ENCODE results near the gene CACNA1C. TPM values are rescaled to one million over a fixed set of nuclear protein-coding genes. Genes with fewer than 3 reads are reported as not detected.

CACNA1C gene
- total RNA-seq, result 10 to 100 TPM in 1 of 2 donors, 1 to 10 TPM in 1; 8.1 to 18.2 TPM

- WGBS, result 1% methylated on average over 62 of the region's 90 CpGs
- Histone ChIP-seq H3K27me3 (replicated peaks; ENCODE audit: insufficient read depth) (no peaks in the 10 kb centered on the region), H3K9me3 (no peaks in the 10 kb centered on the region), H3K4me1 (replicated peaks) (peaks cover 7% of the 10 kb centered on the region), H3K4me3 (peak within 1 kb of the TSS; percentile 60 to 70), H3K36me3 (no peaks in the 10 kb centered on the region), H3K27ac (peak within 1 kb of the TSS; percentile 77 to 80)
- peak; percentile 64 for DNase-seq (ENCODE audit: low spot score)
- TF ChIP-seq POLR2AphosphoS5 (IDR thresholded peaks at IDR 0.05), result no peak
- peak in 3 of 4 experiments; percentile 32 to 60 (median 54) for TF ChIP-seq CTCF (IDR thresholded peaks at IDR 0.05)
- peak; percentile 31 for TF ChIP-seq POLR2A (IDR thresholded peaks at IDR 0.05)
- intact Hi-C loops (cut with DNase I), result loop anchor here (2.0 to 10.0 kb wide), 4 partner anchors 48 to 332 kb away; partner anchors contain the start of gene DCP1B
Measured at GRCh38 chr12:2052826-2053678, at the start of gene CACNA1C. Gene CACNA1C (plus strand): TSS chr12:2052987. CDS start chr12:2053563, 576 bp downstream.

- Histone ChIP-seq H3K4me1 (replicated peaks) (no peaks in the 10 kb centered on the region), H3K36me3 (no peaks in the 10 kb centered on the region), H3K4me3 (peak overlapping the region; percentile 71 to 92), H3K27ac (peak overlapping the region; percentile 89 to 92), H3K9me3 (no peaks in the 10 kb centered on the region), H3K27me3 (replicated peaks; ENCODE audit: insufficient read depth) (no peaks in the 10 kb centered on the region)
- no peak for TF ChIP-seq CTCF (IDR thresholded peaks at IDR 0.05)
- TF ChIP-seq POLR2AphosphoS5 (IDR thresholded peaks at IDR 0.05), result no peak
- TF ChIP-seq POLR2A (IDR thresholded peaks at IDR 0.05), result no peak
- 0% methylated on average over 13 of the region's 13 CpGs for whole genome bisulfite sequencing
- intact Hi-C loops (cut with DNase I), result loop anchor here (2.0 to 5.0 kb wide), 2 partner anchors 36 to 49 kb away; partner anchors contain the start of gene CACNA1C
- no peak for DNase-seq (ENCODE audit: low spot score)
Measured at GRCh38 chr12:2003676-2004112, 49.1 kb upstream of the CACNA1C start.

GRCh38 chr12:2004113-2004929 lies 48.5 kb upstream of the CACNA1C start, which contains the start of gene DCP1B:
Gene DCP1B (minus strand): TSS chr12:2004457. CDS start chr12:2004431, 26 bp downstream.
- 3% methylated on average over 34 of the region's 55 CpGs for WGBS
- intact Hi-C loops (cut with DNase I), result loop anchor here (2.0 to 5.0 kb wide), 2 partner anchors 37 to 48 kb away; partner anchors contain the start of gene CACNA1C
- TF ChIP-seq POLR2A (IDR thresholded peaks at IDR 0.05), result peak; percentile 63
- TF ChIP-seq CTCF (IDR thresholded peaks at IDR 0.05), result peak in 1 of 4 experiments; percentile 40
- TF ChIP-seq POLR2AphosphoS5 (IDR thresholded peaks at IDR 0.05), result peak; percentile 97
- peak within 1 kb of the TSS; percentile 71 to 92 for H3K4me3 ChIP-seq
- H3K36me3 ChIP-seq, result no peaks in the 10 kb centered on the region
- H3K27me3 ChIP-seq (replicated peaks; ENCODE audit: insufficient read depth), result no peaks in the 10 kb centered on the region
- DNase-seq (ENCODE audit: low spot score), result peak; percentile 94
- peak within 1 kb of the TSS; percentile 89 to 92 for H3K27ac ChIP-seq
- no peaks in the 10 kb centered on the region for H3K9me3 ChIP-seq
- no peaks in the 10 kb centered on the region for H3K4me1 ChIP-seq (replicated peaks)

- no peaks in the 10 kb centered on the region for H3K9me3 ChIP-seq
- H3K4me1 ChIP-seq (replicated peaks), result no peaks in the 10 kb centered on the region
- no peaks in the 10 kb centered on the region for H3K27me3 ChIP-seq (replicated peaks; ENCODE audit: insufficient read depth)
- H3K27ac ChIP-seq, result no peak overlapping the region
- DNase-seq (ENCODE audit: low spot score), result no peak
- H3K36me3 ChIP-seq, result no peaks in the 10 kb centered on the region
- no peak for TF ChIP-seq POLR2AphosphoS5 (IDR thresholded peaks at IDR 0.05)
- no peak for TF ChIP-seq CTCF (IDR thresholded peaks at IDR 0.05)
- no peak for TF ChIP-seq POLR2A (IDR thresholded peaks at IDR 0.05)
- 67% methylated on average over 5 of the region's 5 CpGs for WGBS
- intact Hi-C loops (cut with DNase I), result no loop called here
- no peak overlapping the region for H3K4me3 ChIP-seq
Measured at GRCh38 chr12:2008677-2009076, 44.1 kb upstream of the CACNA1C start.
